Heart right ventricle (tissue), 16 donors: ENCODE measurements around the gene CLMN. TPM values are rescaled to one million over a fixed set of nuclear protein-coding genes. Genes with fewer than 3 reads are reported as not detected.

Experiments
- ATAC-seq, 8 donors: fragments of 200-7000 bp; cut with Tn5 transposase; one replicate each; pipeline ENCODE4 v1.9.1; 2020; ENCODE audit warnings: mild to moderate bottlenecking in 8 of 8, moderate library complexity in 8 of 8, moderate number of reproducible peaks in 1 of 8
- DNase-seq, 2 donors: peaks; one replicate each; pipeline ENCODE4 v3.0.0-alpha.2; 2020
- H3K27ac ChIP-seq, 10 donors: fragments of 200-600 bp; sonication (generic) in 2 of 10; one replicate each; pipeline versions ENCODE4 v1.5.0 to v1.8.0; 2020 to 2022; ENCODE audit warnings: mild to moderate bottlenecking in 3 of 10
- H3K27me3 ChIP-seq, 7 donors: fragments of 200-600 bp; one replicate each; pipeline ENCODE4 v1.8.0; 2021 to 2022; ENCODE audit warnings: mild to moderate bottlenecking in 2 of 7
- H3K36me3 ChIP-seq, 9 donors: fragments of 200-600 bp; sonication (generic) in 1 of 9; one replicate each; pipeline versions ENCODE4 v1.5.0 to v1.8.0; 2020 to 2022; ENCODE audit warnings: mild to moderate bottlenecking in 2 of 9
- H3K4me1 ChIP-seq, 9 donors: fragments of 200-600 bp; sonication (generic) in 1 of 9; one replicate each; pipeline versions ENCODE4 v1.5.0 to v1.8.0; 2020 to 2022; ENCODE audit warnings: mild to moderate bottlenecking in 4 of 9
- H3K4me3 ChIP-seq, 10 donors: fragments of 200-600 bp; sonication (generic) in 2 of 10; one replicate each; pipeline versions ENCODE4 v1.5.0 to v1.8.0; 2020 to 2022; ENCODE audit warnings: mild to moderate bottlenecking in 7 of 10, moderate library complexity in 2 of 10
- H3K9me3 ChIP-seq, 11 donors: fragments of 200-600 bp in 10 of 11; sonication (generic) in 2 of 11; one replicate each; pipeline versions ENCODE4 v1.5.0 to v1.8.0; 2013 to 2022; ENCODE audit warnings: mild to moderate bottlenecking in 2 of 11, control low read depth in 1 of 11, moderate library complexity in 1 of 11
- CTCF ChIP-seq, 9 donors: fragments of 200-600 bp; sonication (generic) in 2 of 9; IDR thresholded peaks; one replicate each; pipeline versions ENCODE4 v1.5.0 to v1.8.0; 2021 to 2022; ENCODE audit warnings: antibody characterized with exemption in 9 of 9, mild to moderate bottlenecking in 5 of 9, moderate library complexity in 1 of 9
- WGBS, 2 donors: extraction: QIAGEN DNeasy Blood & Tissue Kit; methylation state at CpG; one replicate each; pipeline ENCODE4 v1.1.7; 2013; ENCODE audit warnings: inconsistent platforms in 1 of 2; 5-methylcytosine and 5-hydroxymethylcytosine counted together
- intact Hi-C, 10 donors: fragments of 100-400 bp; cut with DNase I; formaldehyde crosslinking; loops; one replicate each; pipeline versions ENCODE4 v1.11.1 to v1.14.2; 2022
- polyA plus RNA-seq, 2 donors: library from polyadenylated mRNA; stranded (reverse); fragments of 200-250 nt; gene quantifications; one replicate each; pipeline ENCODE4 v1.2.3, GENCODE V29; 2013
- total RNA-seq, 10 donors: library from RNA; stranded (reverse); fragmentation: NEBNext Ultra II Directional in 3 of 10; extraction: Animal tissue kit (Norgen Biotek cat#: 25700) in 3 of 10; gene quantifications; one replicate each; pipeline versions ENCODE4 v1.2.1 to v1.2.4, GENCODE V29; 2021 to 2023
- donor health status: Arrhythmogenic right ventricular cardiomyopathy.
- donor health status: ischemic (EF 13 %, LVEDD 7.1; RV severe dilation, severe dysfunction).
- donor health status: healthy with polysubstance abuse.
- donor health status: DM: no; HTN: yes; CAD: no.
- donor health status: DM: no; HTN: no; CAD: no.
- donor health status: ischemic (EF 25% LVEDD 6.9; RV normal size, moderate dysfunction).
- donor health status: ischemic (EF 25% LVEDD 5.7; RV mildly dilated, moderate dysfunction).
- donor health status: healthy.
- donor health status: DM: yes; HTN: yes; CAD: no.
- donor health status: Ischemic cardiomyopathy.
- donor health status: ischemic (EF 35%, LVEDD 5.7; RV mildly dilated, moderate dysfunction).
- donor health status: nonischemic (EF 11% LVEDD 7.7; RV severe dilation, severe dysfunction).
- donor health status: DM: yes; HTN: yes; CAD: no.
- donor health status: PGD.
- donor health status: ischemic (EF 29% LVEDD 5.4; RV normal size, mild dysfunction).
- donor health status: nonischemic (EF 23%, LVEDD 6.1; RV moderate dilation, normal function).

CLMN gene
- total and polyA plus RNA-seq, 12 donors: 2.6 to 14.5 (median 5.9) TPM

DNA sequence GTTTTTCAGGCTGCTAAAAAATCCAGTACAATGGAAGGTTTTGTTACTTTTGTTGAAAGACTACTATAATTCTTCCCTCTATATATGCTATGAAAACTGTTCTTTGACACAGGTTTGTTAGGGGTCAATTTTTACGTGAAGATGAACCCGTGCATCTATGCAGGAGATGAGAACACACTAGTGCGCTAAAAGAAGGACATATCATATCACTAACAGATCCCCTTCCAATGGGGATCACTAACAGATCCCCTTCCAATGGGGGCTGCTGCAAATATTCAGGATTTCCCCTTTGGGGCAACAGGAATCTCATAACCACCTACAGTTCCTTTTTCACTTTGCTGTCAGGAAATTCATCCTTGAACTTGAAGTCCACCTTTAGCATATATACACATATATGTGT, 75.1 kb downstream of the CLMN start:
- intact Hi-C loops: no loop called here
- 95% methylated on average over 3 of the region's 3 CpGs for WGBS, 2 donors
- TF ChIP-seq CTCF (IDR thresholded peaks at IDR 0.05): no peak

DNA sequence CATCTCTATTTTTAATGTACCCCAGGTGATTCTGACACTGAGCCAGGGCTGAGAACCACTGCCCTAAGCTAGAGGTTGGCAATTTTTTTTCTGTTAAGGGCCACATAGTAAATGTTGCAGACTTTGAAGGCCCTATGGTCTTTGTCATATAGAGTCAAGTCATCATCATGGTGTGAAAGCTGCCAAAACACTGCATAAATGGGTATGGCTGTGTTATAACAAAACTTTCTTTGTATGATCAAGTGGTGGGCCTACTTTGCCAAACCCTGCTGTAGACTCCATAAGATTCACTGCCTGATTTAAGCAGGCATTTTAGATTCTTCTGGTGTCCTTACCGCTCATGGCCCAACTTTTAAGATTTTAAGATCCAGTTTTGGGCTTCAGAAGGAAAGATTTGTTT, 76.8 kb downstream of the CLMN start:
- intact Hi-C loops: no loop called here
- H3K27me3 ChIP-seq: peaks cover 0 to 6% (median 0%) of the 10 kb centered on the region in 7 donors
- ATAC-seq: no peak
- H3K36me3 ChIP-seq: no peaks in the 10 kb centered on the region
- no peak overlapping the region for H3K4me3 ChIP-seq
- DNase-seq: no peak
- WGBS, 2 donors: 92 to 98% methylated on average over 1 of the region's 1 CpG
- TF ChIP-seq CTCF (IDR thresholded peaks at IDR 0.05): no peak
- H3K9me3 ChIP-seq: no peaks in the 10 kb centered on the region
- no peak overlapping the region for H3K27ac ChIP-seq
- H3K4me1 ChIP-seq: peaks cover 0 to 6% (median 3%) of the 10 kb centered on the region in 9 donors

More for the DNA sequence above, 75.1 kb downstream of the CLMN start:
- Histone ChIP-seq H3K27ac (no peak overlapping the region), H3K4me1 (peaks cover 0 to 15% (median 10%) of the 10 kb centered on the region in 9 donors), H3K9me3 (no peaks in the 10 kb centered on the region), H3K27me3 (peaks cover 0 to 12% (median 0%) of the 10 kb centered on the region in 7 donors), H3K4me3 (no peak overlapping the region), H3K36me3 (no peaks in the 10 kb centered on the region)
- DNase-seq (no peak), ATAC-seq (no peak)

- Histone ChIP-seq H3K4me3 (no peak overlapping the region), H3K36me3 (no peaks in the 10 kb centered on the region), H3K4me1 (peaks cover 0 to 18% (median 7%) of the 10 kb centered on the region in 9 donors), H3K27me3 (peaks cover 0 to 8% (median 0%) of the 10 kb centered on the region in 7 donors), H3K9me3 (no peaks in the 10 kb centered on the region), H3K27ac (no peak overlapping the region)
- no peak for TF ChIP-seq CTCF (IDR thresholded peaks at IDR 0.05)
- ATAC-seq: peak in 1 of 8 donors; percentile 36
- no peak for DNase-seq
- WGBS, 2 donors: 80 to 81% methylated on average over 6 of the region's 6 CpGs
- intact Hi-C loops: no loop called here
Measured at GRCh38 chr14:95240859-95241813, 78.6 kb downstream of the CLMN start.

DNA sequence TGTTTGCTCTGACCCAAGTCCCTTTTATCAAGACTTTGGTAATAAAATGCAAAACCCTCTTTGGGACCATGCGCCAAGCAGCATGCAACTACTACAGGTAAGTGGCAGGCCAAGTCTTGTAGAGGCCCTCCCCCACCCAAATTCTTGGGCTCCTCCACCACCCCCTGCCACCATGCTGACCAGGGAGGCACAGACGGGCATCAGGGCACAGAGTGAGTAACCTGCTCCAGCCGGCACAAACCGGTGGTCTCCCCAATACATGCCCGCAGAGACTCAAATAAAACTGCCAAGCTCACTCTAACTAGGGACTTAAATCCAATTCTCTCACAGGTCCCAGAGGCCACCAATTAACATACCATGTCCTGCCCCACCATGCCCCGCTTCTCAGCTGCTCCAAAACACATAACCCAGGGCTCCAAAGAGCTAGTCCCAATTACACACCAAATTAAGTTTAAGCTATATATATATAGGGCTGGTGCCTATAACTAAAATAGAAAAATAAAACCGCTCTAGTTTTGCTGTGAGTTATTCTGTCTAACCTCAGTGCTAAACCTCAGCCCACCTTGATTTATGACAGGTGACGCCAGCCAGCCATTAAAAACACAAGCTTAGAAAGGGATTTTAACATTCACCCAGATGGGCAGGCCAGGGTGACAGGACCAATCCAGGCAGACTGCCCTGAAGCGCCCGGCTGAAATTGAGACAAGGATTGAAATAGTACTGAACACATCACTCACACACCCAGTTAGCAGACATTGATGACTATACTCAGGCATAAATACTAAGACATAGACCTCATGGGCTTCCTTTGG, 81.0 kb downstream of the CLMN start:
- H3K4me1 ChIP-seq: peaks cover 0 to 39% (median 17%) of the 10 kb centered on the region in 9 donors
- H3K4me3 ChIP-seq: no peak overlapping the region
- no peaks in the 10 kb centered on the region for H3K9me3 ChIP-seq
- intact Hi-C loops: loop anchor here in 1 of 10 donors (10.0 kb wide), 1 partner anchor 56 kb away; no protein-coding TSS in a partner anchor
- no peak for TF ChIP-seq CTCF (IDR thresholded peaks at IDR 0.05)
- 96% methylated on average over 10 of the region's 10 CpGs for WGBS, 2 donors
- no peak overlapping the region for H3K27ac ChIP-seq
- ATAC-seq: no peak
- H3K36me3 ChIP-seq: no peaks in the 10 kb centered on the region
- peaks cover 0 to 8% (median 0%) of the 10 kb centered on the region in 7 donors for H3K27me3 ChIP-seq
- DNase-seq: no peak
